ENCODE measurements around the gene TMPRSS11A.

TMPRSS11A gene

DNA sequence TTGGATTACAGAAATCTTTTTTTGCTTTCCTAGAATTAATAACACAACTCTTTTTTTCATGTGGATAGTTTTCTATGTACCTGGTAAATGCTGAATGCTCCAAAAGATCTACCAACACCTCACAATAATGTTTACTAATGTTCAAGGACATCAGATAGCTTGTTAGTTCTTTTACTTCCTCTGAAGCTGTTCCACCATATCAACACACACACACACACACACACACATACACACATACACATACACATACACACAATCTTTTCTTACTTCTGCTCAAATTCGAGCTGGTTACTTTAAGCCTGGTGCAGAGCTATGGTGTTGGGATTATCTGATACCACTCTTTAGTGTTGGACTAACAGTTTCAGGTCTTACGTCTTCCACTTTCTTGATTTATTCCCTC lies 51.2 kb downstream of the TMPRSS11A start:
- TF ChIP-seq MYC (IDR thresholded peaks at IDR 0.05; ENCODE audit: low read depth, low read length): no peak
- no peak for TF ChIP-seq POLR2A (IDR thresholded peaks at IDR 0.05; ENCODE audit: extremely low read depth, insufficient read length)
- TF ChIP-seq, protein P1, sequence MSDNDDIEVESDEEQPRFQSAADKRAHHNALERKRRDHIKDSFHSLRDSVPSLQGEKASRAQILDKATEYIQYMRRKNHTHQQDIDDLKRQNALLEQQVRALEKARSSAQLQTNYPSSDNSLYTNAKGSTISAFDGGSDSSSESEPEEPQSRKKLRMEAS (IDR thresholded peaks at IDR 0.05; ENCODE audit: low read depth, low read length): no peak
- TF ChIP-seq, protein P2, sequence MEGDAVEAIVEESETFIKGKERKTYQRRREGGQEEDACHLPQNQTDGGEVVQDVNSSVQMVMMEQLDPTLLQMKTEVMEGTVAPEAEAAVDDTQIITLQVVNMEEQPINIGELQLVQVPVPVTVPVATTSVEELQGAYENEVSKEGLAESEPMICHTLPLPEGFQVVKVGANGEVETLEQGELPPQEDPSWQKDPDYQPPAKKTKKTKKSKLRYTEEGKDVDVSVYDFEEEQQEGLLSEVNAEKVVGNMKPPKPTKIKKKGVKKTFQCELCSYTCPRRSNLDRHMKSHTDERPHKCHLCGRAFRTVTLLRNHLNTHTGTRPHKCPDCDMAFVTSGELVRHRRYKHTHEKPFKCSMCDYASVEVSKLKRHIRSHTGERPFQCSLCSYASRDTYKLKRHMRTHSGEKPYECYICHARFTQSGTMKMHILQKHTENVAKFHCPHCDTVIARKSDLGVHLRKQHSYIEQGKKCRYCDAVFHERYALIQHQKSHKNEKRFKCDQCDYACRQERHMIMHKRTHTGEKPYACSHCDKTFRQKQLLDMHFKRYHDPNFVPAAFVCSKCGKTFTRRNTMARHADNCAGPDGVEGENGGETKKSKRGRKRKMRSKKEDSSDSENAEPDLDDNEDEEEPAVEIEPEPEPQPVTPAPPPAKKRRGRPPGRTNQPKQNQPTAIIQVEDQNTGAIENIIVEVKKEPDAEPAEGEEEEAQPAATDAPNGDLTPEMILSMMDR (IDR thresholded peaks at IDR 0.05; ENCODE audit: low read depth, low read length): no peak
- DNase-seq (ENCODE audit: low read depth): no peak
- H3K4me3 ChIP-seq (ENCODE audit: low read depth, low read length): no peak overlapping the region

DNA sequence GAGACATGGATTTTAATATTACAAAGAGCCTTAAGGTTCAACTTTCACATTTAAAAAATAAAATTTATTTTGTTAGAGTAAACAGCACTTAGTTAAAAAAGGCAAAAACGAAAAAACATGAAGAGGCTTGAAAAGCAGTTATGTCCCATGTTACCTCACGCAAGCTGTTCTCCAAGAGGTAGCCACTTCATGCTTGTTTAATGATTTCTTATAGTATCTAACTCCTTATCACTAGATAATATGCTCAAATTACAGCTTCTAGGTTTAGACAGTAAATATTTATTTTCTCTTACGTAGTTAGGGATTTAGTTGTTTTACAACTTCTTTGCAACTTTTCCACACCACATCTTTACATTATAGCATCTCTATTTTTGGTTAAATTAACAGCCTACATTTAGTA lies 51.7 kb downstream of the TMPRSS11A start:
- H3K4me3 ChIP-seq (ENCODE audit: low read depth, low read length): no peak overlapping the region
- TF ChIP-seq, protein P2 (IDR thresholded peaks at IDR 0.05; ENCODE audit: low read depth, low read length): no peak
- TF ChIP-seq, protein P1 (IDR thresholded peaks at IDR 0.05; ENCODE audit: low read depth, low read length): no peak
- TF ChIP-seq MYC (IDR thresholded peaks at IDR 0.05; ENCODE audit: low read depth, low read length): no peak
- TF ChIP-seq POLR2A (IDR thresholded peaks at IDR 0.05; ENCODE audit: extremely low read depth, insufficient read length): no peak
- no peak for DNase-seq (ENCODE audit: low read depth)

DNA sequence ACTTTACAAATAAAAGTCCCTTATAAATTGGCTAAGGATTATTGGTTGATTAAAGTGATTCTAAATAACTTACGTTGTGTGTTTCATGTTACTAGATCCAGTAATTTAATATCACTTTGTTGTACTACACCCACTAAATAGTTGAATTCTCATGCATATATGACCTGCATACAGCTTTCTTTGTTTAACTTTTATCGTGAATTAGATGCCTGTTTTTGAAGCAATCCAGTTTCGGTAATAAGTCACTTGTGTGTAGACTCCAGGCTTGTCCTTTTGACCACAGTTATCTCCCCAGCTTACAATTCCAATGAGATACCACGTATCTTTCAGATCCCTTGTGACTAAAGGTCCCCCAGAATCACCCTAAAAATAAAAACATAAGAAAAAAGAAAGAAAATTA lies 52.2 kb downstream of the TMPRSS11A start:
- no peak overlapping the region for H3K4me3 ChIP-seq (ENCODE audit: low read depth, low read length)
- no peak for DNase-seq (ENCODE audit: low read depth)
- TF ChIP-seq, protein P2 (IDR thresholded peaks at IDR 0.05; ENCODE audit: low read depth, low read length): no peak
- TF ChIP-seq POLR2A (IDR thresholded peaks at IDR 0.05; ENCODE audit: extremely low read depth, insufficient read length): no peak
- TF ChIP-seq MYC (IDR thresholded peaks at IDR 0.05; ENCODE audit: low read depth, low read length): no peak
- TF ChIP-seq, protein P1 (IDR thresholded peaks at IDR 0.05; ENCODE audit: low read depth, low read length): no peak

DNA sequence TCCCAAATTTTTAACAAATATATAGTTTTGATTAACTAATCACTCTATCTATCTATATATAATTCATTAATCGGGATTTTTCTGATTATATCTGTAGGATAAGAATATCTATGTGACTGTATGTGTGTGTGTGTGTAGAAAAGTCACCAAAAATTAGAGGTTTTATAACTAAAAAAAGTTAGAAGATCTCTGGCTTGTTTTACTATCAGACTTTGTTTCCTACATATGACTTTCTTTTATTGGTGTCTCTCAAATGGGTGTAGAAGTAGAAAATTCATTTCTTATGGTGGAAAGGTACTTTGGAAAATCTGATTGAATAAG lies 52.7 kb downstream of the TMPRSS11A start:
- DNase-seq (ENCODE audit: low read depth): no peak
- TF ChIP-seq MYC (IDR thresholded peaks at IDR 0.05; ENCODE audit: low read depth, low read length) (no peak), POLR2A (IDR thresholded peaks at IDR 0.05; ENCODE audit: extremely low read depth, insufficient read length) (no peak)
- TF ChIP-seq, protein P1 (IDR thresholded peaks at IDR 0.05; ENCODE audit: low read depth, low read length): no peak
- TF ChIP-seq, protein P2 (IDR thresholded peaks at IDR 0.05; ENCODE audit: low read depth, low read length): no peak
- H3K4me3 ChIP-seq (ENCODE audit: low read depth, low read length): no peak overlapping the region

DNA sequence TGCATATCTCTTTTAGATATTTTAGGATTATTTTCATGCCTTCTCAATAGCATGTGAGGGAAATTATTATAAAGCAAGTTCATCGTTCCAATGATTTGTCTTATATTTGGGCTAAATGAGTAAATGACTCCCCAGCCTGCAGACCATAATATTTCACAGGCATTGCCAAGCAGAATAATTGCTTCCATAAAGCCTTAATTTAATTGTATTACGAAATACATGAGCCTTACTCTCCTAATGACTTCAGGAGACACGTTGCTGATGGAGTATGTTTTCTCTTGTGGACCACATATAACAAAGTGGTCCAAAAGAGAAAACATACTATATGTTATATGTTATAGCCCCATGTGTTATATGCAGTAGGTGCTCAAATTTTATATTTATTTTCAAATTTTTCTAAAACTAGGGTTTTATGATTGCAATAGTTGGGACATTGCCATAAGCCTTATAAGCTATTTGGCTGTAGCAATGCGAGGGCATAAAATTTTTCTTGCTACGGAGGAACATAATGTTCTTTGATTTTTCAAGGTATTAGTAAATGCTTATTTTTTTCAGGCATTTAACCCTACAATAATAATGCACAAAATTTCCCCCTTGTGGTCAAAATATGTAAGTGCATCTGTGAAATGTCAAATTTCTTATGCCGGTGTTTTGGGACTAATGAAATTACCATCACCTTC lies 53.2 kb downstream of the TMPRSS11A start:
- DNase-seq (ENCODE audit: low read depth): peak; percentile 25
- H3K4me3 ChIP-seq (ENCODE audit: low read depth, low read length): no peak overlapping the region
- TF ChIP-seq, protein P2 (IDR thresholded peaks at IDR 0.05; ENCODE audit: low read depth, low read length): peak; percentile 16
- TF ChIP-seq, protein P1 (IDR thresholded peaks at IDR 0.05; ENCODE audit: low read depth, low read length): no peak
